HCT116 (cell line): ENCODE measurements around the gene RPL10A. TPM values are rescaled to one million over a fixed set of nuclear protein-coding genes. Genes with fewer than 3 reads are reported as not detected.

Source experiments
- ATAC-seq: fragments of 200-7000 bp; cut with Tn5 transposase; 2 replicates; pipeline ENCODE4 v1.9.1; 2020; ENCODE audit warnings: mild to moderate bottlenecking, moderate library complexity
- BruUV-seq: library from RNA; stranded (reverse); fragments of 400-500 nt; replicated peaks from 2 replicates; lab custom pipeline; 2021; lab: Mats Ljungman, UMichigan
- CTCF ChIA-PET: fragments of 300-600 bp; sonication (Branson Sonifier 250); formaldehyde crosslinking; loops from one replicate; lab custom pipeline; 2021; ENCODE audit warnings: antibody characterized with exemption; lab: Charles Lee
- POLR2A ChIA-PET: fragments of 300-600, 350-600 bp; sonication (Branson Sonifier 250); formaldehyde crosslinking; loops from one replicate; lab custom pipeline; 2021; ENCODE audit warnings: antibody characterized with exemption; lab: Charles Lee
- RAD21 ChIA-PET, 2 experiments: fragments of 300-600 bp; sonication (Branson Sonifier 250); formaldehyde crosslinking; loops; one replicate each; lab custom pipeline; 2023; ENCODE audit warnings: low total read pairs in 2 of 2; ENCODE audit not compliant: uncharacterized antibody in 2 of 2, unreplicated experiment in 2 of 2, low non-redundant PET in 1 of 2; lab: Charles Lee
- DNase-seq: peaks from one replicate; pipeline ENCODE4 v3.0.0-alpha.2; 2010; ENCODE audit warnings: low read depth, low spot score
- H2AFZ ChIP-seq: fragments of 200-600 bp; shearing (Covaris generic), sonication (generic); 2 replicates; pipeline ENCODE4 v1.6.1; 2017; ENCODE audit warnings: low read depth, mixed run types, mixed read lengths, antibody characterized with exemption, low read length; ENCODE audit not compliant: poor library complexity, severe bottlenecking
- H3K27ac ChIP-seq: 2 replicates; pipeline ENCODE4 v1.5.1; 2012; ENCODE audit warnings: low read depth, low read length
- H3K27me3 ChIP-seq: fragments of 200-600 bp; sonication (generic); 2 replicates; pipeline ENCODE4 v1.6.1; 2016; ENCODE audit warnings: mixed run types, low read length, mixed read lengths; ENCODE audit not compliant: insufficient read depth
- H3K36me3 ChIP-seq, 2 experiments: fragments of 200-500 bp in 1 of 2; fragments of 200-600 bp in 1 of 2; sonication (Bioruptor generic) in 1 of 2; sonication (generic) in 1 of 2; 2 replicates each; pipeline versions ENCODE4 v1.5.1 to v1.6.1; 2014 to 2016; ENCODE audit warnings: low read length in 2 of 2, inconsistent platforms in 1 of 2, mixed read lengths in 1 of 2, mixed run types in 1 of 2; ENCODE audit not compliant: insufficient read depth in 2 of 2, control insufficient read depth in 1 of 2
- H3K4me1 ChIP-seq, 2 experiments: fragments of 200-600 bp in 1 of 2; sonication (generic) in 1 of 2; 2 replicates each; pipeline versions ENCODE4 v1.5.1 to v1.6.1; 2012 to 2017; ENCODE audit warnings: low read length in 2 of 2, inconsistent platforms in 1 of 2, mild to moderate bottlenecking in 1 of 2, mixed read lengths in 1 of 2, mixed run types in 1 of 2, moderate library complexity in 1 of 2; ENCODE audit not compliant: insufficient read depth in 2 of 2, control insufficient read depth in 1 of 2
- H3K4me2 ChIP-seq: fragments of 200-600 bp; sonication (generic); 2 replicates; pipeline ENCODE4 v1.6.1; 2017; ENCODE audit warnings: mixed run types, low read length, mixed read lengths
- H3K4me3 ChIP-seq, 2 experiments: fragments of 200-600 bp in 1 of 2; sonication (generic) in 1 of 2; replicated peaks in 1 of 2; 2 replicates each; pipeline ENCODE4 v1.5.1; 2011 to 2016; ENCODE audit warnings: low read length in 2 of 2, control low read depth in 1 of 2, low read depth in 1 of 2, mild to moderate bottlenecking in 1 of 2, mixed read lengths in 1 of 2, mixed run types in 1 of 2
- H3K79me2 ChIP-seq: fragments of 200-600 bp; sonication (generic); 2 replicates; pipeline ENCODE4 v1.6.1; 2017; ENCODE audit warnings: mild to moderate bottlenecking, mixed run types, low read length, moderate library complexity, mixed read lengths; ENCODE audit not compliant: insufficient read depth
- H3K9ac ChIP-seq: fragments of 200-600 bp; sonication (generic); 2 replicates; pipeline ENCODE4 v1.6.1; 2016; ENCODE audit warnings: low read length, mixed read lengths
- H3K9me2 ChIP-seq: fragments of 200-600 bp; sonication (generic), shearing (Covaris generic); 2 replicates; pipeline ENCODE4 v1.6.1; 2017; ENCODE audit warnings: mixed run types, mild to moderate bottlenecking, moderate library complexity; ENCODE audit not compliant: insufficient read depth
- H3K9me3 ChIP-seq, 2 experiments: fragments of 200-500 bp in 1 of 2; fragments of 200-600 bp in 1 of 2; sonication (Bioruptor generic) in 1 of 2; sonication (generic) in 1 of 2; 2 replicates each; pipeline ENCODE4 v1.6.1; 2014 to 2017; ENCODE audit warnings: low read length in 2 of 2, mixed read lengths in 2 of 2, inconsistent platforms in 1 of 2, low read depth in 1 of 2, mild to moderate bottlenecking in 1 of 2, mixed run types in 1 of 2, moderate library complexity in 1 of 2; ENCODE audit not compliant: control insufficient read depth in 1 of 2, insufficient read depth in 1 of 2
- H4K20me1 ChIP-seq: fragments of 200-600 bp; sonication (generic), shearing (Covaris generic); 2 replicates; pipeline ENCODE4 v1.6.1; 2017; ENCODE audit warnings: mixed run types, mild to moderate bottlenecking, moderate library complexity; ENCODE audit not compliant: insufficient read depth
- ATF3 ChIP-seq: IDR thresholded peaks from 2 replicates; pipeline ENCODE4 v1.6.1; 2012
- EGR1 ChIP-seq: IDR thresholded peaks from 2 replicates; pipeline ENCODE4 v1.6.1; 2012; ENCODE audit warnings: low read depth
- FOSL1 ChIP-seq: IDR thresholded peaks from 2 replicates; pipeline ENCODE4 v1.6.1; 2012; ENCODE audit warnings: low read depth
- REST ChIP-seq: IDR thresholded peaks from 2 replicates; pipeline ENCODE4 v1.6.1; 2012; ENCODE audit warnings: low read depth
- SIN3A ChIP-seq: IDR thresholded peaks from 2 replicates; pipeline ENCODE4 v1.6.1; 2012; ENCODE audit warnings: low read depth
- TCF7L2 ChIP-seq: IDR thresholded peaks from 2 replicates; pipeline ENCODE4 v1.7.0; 2011; ENCODE audit warnings: borderline replicate concordance, inconsistent platforms; ENCODE audit not compliant: insufficient read depth, insufficient read length; ENCODE audit errors: extremely low read depth
- ZNF274 ChIP-seq: fragments of 200-500 bp; sonication (Bioruptor generic); IDR thresholded peaks from 2 replicates; pipeline ENCODE4 v1.6.1; 2014; ENCODE audit warnings: mild to moderate bottlenecking, low read depth, low read length, inconsistent platforms
- intact Hi-C: fragments of 100-400 bp; cut with micrococcal nuclease; formaldehyde crosslinking; loops from 2 replicates; pipeline ENCODE4 v1.10.0; 2022
- total RNA-seq: library from RNA; stranded (reverse); gene quantifications from one replicate; pipeline ENCODE4 v1.2.1, GENCODE V29; 2021; ENCODE audit not compliant: unreplicated experiment

The RPL10A gene
- total RNA-seq, 1 experiment from 2014 or later = 1,981 TPM

DNA sequence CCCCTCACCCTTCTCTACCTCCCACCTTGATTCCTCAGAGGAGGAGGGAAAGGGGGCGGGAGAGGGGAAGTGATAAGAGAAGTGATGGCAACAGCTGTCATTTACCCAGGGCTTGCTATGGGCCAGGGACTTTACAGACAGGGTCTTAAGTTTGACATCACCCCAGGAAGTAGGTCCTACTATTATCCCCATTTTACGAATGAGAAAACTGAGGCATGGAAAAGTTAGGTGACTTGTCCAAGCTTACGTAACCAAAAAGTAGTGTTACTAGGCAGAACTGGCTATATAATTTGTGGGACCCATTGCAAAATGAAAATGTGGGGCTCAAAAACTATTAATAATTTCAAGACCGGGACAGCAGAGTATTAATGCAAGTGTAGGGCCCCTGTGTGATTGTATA is 26.6 kb upstream of the RPL10A start:
- no peak overlapping the region for H2AFZ ChIP-seq
- BruUV-seq = no TSS peak

More for the DNA sequence above, 26.6 kb upstream of the RPL10A start:
- Histone ChIP-seq H3K79me2 (no peaks in the 10 kb centered on the region), H3K9ac (no peak overlapping the region), H3K36me3 (no peaks in the 10 kb centered on the region), H3K9me3 (no peaks in the 10 kb centered on the region), H3K4me3 (no peak overlapping the region), H4K20me1 (no peaks in the 10 kb centered on the region), H3K9me2 (no peaks in the 10 kb centered on the region), H3K27ac (no peak overlapping the region), H3K4me2 (no peak overlapping the region), H3K4me1 (no peaks in the 10 kb centered on the region; a peak in 1 of 4 replicates), H3K27me3 (no peaks in the 10 kb centered on the region)
- DNase-seq = no peak
- TF ChIP-seq TCF7L2 (no peak), FOSL1 (no peak), ZNF274 (no peak), ATF3 (no peak), REST (no peak), SIN3A (no peak), EGR1 (no peak)
- ChIA-PET CTCF (no interaction called here), RAD21 (no interaction called here), POLR2A (no interaction called here)
- no peak for ATAC-seq
- intact Hi-C loops = no loop called here
